Measurements from ENCODE around the gene NADSYN1.

- TF ChIP-seq POLR2A (IDR thresholded peaks at IDR 0.05) (no peak), POLR2AphosphoS5 (IDR thresholded peaks at IDR 0.05) (no peak)
- TF ChIP-seq, protein P1, sequence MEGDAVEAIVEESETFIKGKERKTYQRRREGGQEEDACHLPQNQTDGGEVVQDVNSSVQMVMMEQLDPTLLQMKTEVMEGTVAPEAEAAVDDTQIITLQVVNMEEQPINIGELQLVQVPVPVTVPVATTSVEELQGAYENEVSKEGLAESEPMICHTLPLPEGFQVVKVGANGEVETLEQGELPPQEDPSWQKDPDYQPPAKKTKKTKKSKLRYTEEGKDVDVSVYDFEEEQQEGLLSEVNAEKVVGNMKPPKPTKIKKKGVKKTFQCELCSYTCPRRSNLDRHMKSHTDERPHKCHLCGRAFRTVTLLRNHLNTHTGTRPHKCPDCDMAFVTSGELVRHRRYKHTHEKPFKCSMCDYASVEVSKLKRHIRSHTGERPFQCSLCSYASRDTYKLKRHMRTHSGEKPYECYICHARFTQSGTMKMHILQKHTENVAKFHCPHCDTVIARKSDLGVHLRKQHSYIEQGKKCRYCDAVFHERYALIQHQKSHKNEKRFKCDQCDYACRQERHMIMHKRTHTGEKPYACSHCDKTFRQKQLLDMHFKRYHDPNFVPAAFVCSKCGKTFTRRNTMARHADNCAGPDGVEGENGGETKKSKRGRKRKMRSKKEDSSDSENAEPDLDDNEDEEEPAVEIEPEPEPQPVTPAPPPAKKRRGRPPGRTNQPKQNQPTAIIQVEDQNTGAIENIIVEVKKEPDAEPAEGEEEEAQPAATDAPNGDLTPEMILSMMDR (IDR thresholded peaks at IDR 0.05), result no peak
Observed at GRCh38 chr11:71431271-71431670, 21.7 kb upstream of the NADSYN1 start.
